Endothelial cell of umbilical vein (primary cell): ENCODE measurements around the gene PTPN9. TPM values are rescaled to one million over a fixed set of nuclear protein-coding genes. Genes with fewer than 3 reads are reported as not detected.

Experiments
- BruUV-seq: library from RNA; stranded (reverse); fragments of 400-500 nt; replicated peaks from 2 replicates; lab custom pipeline; 2021; lab: Mats Ljungman, UMichigan
- CTCF ChIA-PET: fragments of 300-600, 350-600 bp; sonication (Branson Sonifier 250); formaldehyde crosslinking; loops from one replicate; lab custom pipeline; 2021; ENCODE audit warnings: antibody characterized with exemption, inconsistent platforms; lab: Charles Lee
- POLR2A ChIA-PET: fragments of 300-600, 350-600 bp; sonication (Branson Sonifier 250); formaldehyde crosslinking; loops from one replicate; lab custom pipeline; 2021; ENCODE audit warnings: antibody characterized with exemption, inconsistent platforms; lab: Charles Lee
- DNase-seq: peaks from one replicate; pipeline ENCODE4 v3.0.0-alpha.2; 2011; ENCODE audit warnings: low read depth, low spot score
- FAIRE-seq: peaks from 2 replicates; lab custom pipeline; 2011; peaks lifted over from hg19 to GRCh38; lab: Jason Lieb, UNC
- H2AFZ ChIP-seq: 2 replicates; pipeline ENCODE4 v1.6.0; 2012; ENCODE audit warnings: low read depth, low read length, control low read depth, inconsistent platforms
- H3K27ac ChIP-seq: 2 replicates; pipeline ENCODE4 v1.5.1; 2011; ENCODE audit warnings: low read depth, mild to moderate bottlenecking, control low read depth, low read length, moderate library complexity; ENCODE audit not compliant: insufficient read depth
- H3K27me3 ChIP-seq, 2 experiments: 2 replicates each; pipeline versions ENCODE4 v1.6.0 to v1.6.1; 2011; ENCODE audit warnings: low read length in 2 of 2, mixed read lengths in 1 of 2; ENCODE audit not compliant: control insufficient read depth in 2 of 2, insufficient read depth in 2 of 2
- H3K36me3 ChIP-seq, 2 experiments: 2 replicates in 1 of 2; 3 replicates in 1 of 2; pipeline ENCODE4 v1.5.1; 2011; ENCODE audit warnings: low read length in 2 of 2, mild to moderate bottlenecking in 1 of 2, moderate library complexity in 1 of 2; ENCODE audit not compliant: control insufficient read depth in 2 of 2, insufficient read depth in 2 of 2; ENCODE audit errors: extremely low read depth in 1 of 2
- H3K4me1 ChIP-seq: 3 replicates; pipeline ENCODE4 v1.5.1; 2011; ENCODE audit warnings: mild to moderate bottlenecking, low read length; ENCODE audit not compliant: control insufficient read depth, insufficient read depth; ENCODE audit errors: extremely low read depth
- H3K4me2 ChIP-seq: 2 replicates; pipeline ENCODE4 v1.6.1; 2011; ENCODE audit warnings: low read length, control low read depth, mixed read lengths; ENCODE audit not compliant: insufficient read depth
- H3K4me3 ChIP-seq, 3 experiments: fragments of 200-600 bp in 1 of 3; sonication (generic), shearing (Covaris generic) in 1 of 3; replicated peaks in 1 of 3; 2 replicates each; pipeline ENCODE4 v1.5.1; 2011 to 2016; ENCODE audit warnings: control low read depth in 3 of 3, low read length in 3 of 3, mild to moderate bottlenecking in 2 of 3, inconsistent platforms in 1 of 3, low read depth in 1 of 3, moderate library complexity in 1 of 3; ENCODE audit not compliant: insufficient read depth in 1 of 3
- H3K79me2 ChIP-seq: 2 replicates; pipeline ENCODE4 v1.6.0; 2012; ENCODE audit warnings: low read length, inconsistent platforms; ENCODE audit not compliant: control insufficient read depth, insufficient read depth
- H3K9ac ChIP-seq: replicated peaks from 2 replicates; pipeline ENCODE3; 2011; ENCODE audit warnings: low read length, control low read depth; ENCODE audit not compliant: insufficient read depth; ENCODE audit errors: extremely low read depth
- H3K9me1 ChIP-seq: replicated peaks from 3 replicates; pipeline ENCODE4 v1.6.0; 2011; ENCODE audit warnings: mild to moderate bottlenecking, low read length; ENCODE audit not compliant: control insufficient read depth, insufficient read depth; ENCODE audit errors: extremely low read depth
- H3K9me3 ChIP-seq: replicated peaks from 2 replicates; pipeline ENCODE4 v1.5.1; 2012; ENCODE audit warnings: low read length, inconsistent platforms; ENCODE audit not compliant: control insufficient read depth, insufficient read depth
- H4K20me1 ChIP-seq: replicated peaks from 2 replicates; pipeline ENCODE3; 2011; ENCODE audit warnings: mild to moderate bottlenecking, low read length; ENCODE audit not compliant: control insufficient read depth, insufficient read depth; ENCODE audit errors: extremely low read depth
- CTCF ChIP-seq, 2 donors: IDR thresholded peaks; 1 replicate in 1 of 2; 2 replicates in 1 of 2; pipeline ENCODE4 v1.5.1; 2011; ENCODE audit warnings: low read length in 2 of 2, mild to moderate bottlenecking in 2 of 2, moderate library complexity in 2 of 2, control low read depth in 1 of 2, inconsistent platforms in 1 of 2, low read depth in 1 of 2; ENCODE audit not compliant: insufficient read depth in 1 of 2; ENCODE audit errors: extremely low read depth in 1 of 2
- FOS ChIP-seq: IDR thresholded peaks from 2 replicates; pipeline ENCODE4 v1.6.1; 2011; ENCODE audit warnings: mild to moderate bottlenecking, low read length, moderate library complexity, borderline replicate concordance; ENCODE audit not compliant: insufficient read depth
- GATA2 ChIP-seq: IDR thresholded peaks from 2 replicates; pipeline ENCODE4 v1.7.0; 2011; ENCODE audit warnings: low read depth, mild to moderate bottlenecking, moderate library complexity, mixed read lengths, low read length; ENCODE audit not compliant: insufficient read length, insufficient read depth
- JUN ChIP-seq: IDR thresholded peaks from 2 replicates; pipeline ENCODE4 v1.6.1; 2011; ENCODE audit warnings: borderline replicate concordance, low read depth; ENCODE audit not compliant: insufficient read length, insufficient read depth
- dilution Hi-C: fragments of 300-500 bp; cut with MboI; formaldehyde crosslinking; loops from one replicate; pipeline ENCODE4 v1.15.0; 2019; ENCODE audit warnings: low sequenced_read_pairs; ENCODE audit not compliant: extremely low pct_ligation_motif_present
- intact Hi-C: fragments of 100-400 bp; cut with micrococcal nuclease; formaldehyde crosslinking; loops from one replicate; pipeline ENCODE4 v1.10.0; 2022
- polyA plus RNA-seq, 4 experiments: library from polyadenylated mRNA; depleted of rRNA in 3 of 4; stranded (reverse) in 3 of 4; unstranded in 1 of 4; fragments of >200 nt; gene quantifications; 2 replicates each; pipeline versions ENCODE4 v1.2.1 to v1.2.3, GENCODE V29; 2011 to 2012; ENCODE audit warnings: missing spikeins in 1 of 4
- total RNA-seq: library from RNA; stranded (reverse); gene quantifications from 2 replicates; pipeline ENCODE4 v1.2.3, GENCODE V29; 2021

The PTPN9 gene
- total and polyA plus RNA-seq, 2 donors (not counting 3 experiments of a cell fraction or from before 2014, with no cell fraction given): 31.4 to 37.2 TPM

- intact Hi-C loops: no loop called here
- Histone ChIP-seq H3K36me3 (peaks cover 8 to 21% of the 10 kb centered on the region in 2 experiments), H3K4me2 (no peak overlapping the region), H3K79me2 (no peaks in the 10 kb centered on the region), H3K9ac (no peak overlapping the region), H4K20me1 (no peaks in the 10 kb centered on the region), H2AFZ (no peak overlapping the region), H3K4me3 (no peak overlapping the region), H3K27ac (no peak overlapping the region), H3K27me3 (no peaks in the 10 kb centered on the region), H3K9me1 (no peaks in the 10 kb centered on the region), H3K4me1 (no peaks in the 10 kb centered on the region), H3K9me3 (no peaks in the 10 kb centered on the region)
- dilution Hi-C loops: no loop called here
- TF ChIP-seq GATA2 (no peak), JUN (no peak), FOS (no peak), CTCF (IDR thresholded peaks at IDR 0.05; ENCODE audit: extremely low read depth in 1 of 2, insufficient read depth in 1 of 2, low read depth in 1 of 2, low read length in 2 of 2) (no peak)
- FAIRE-seq: no peak
- ChIA-PET POLR2A (no interaction called here), CTCF (interaction anchor here (0.6 to 1.4 kb wide), 4 partner anchors 9 to 98 kb away, joined by 3 to 4 read pairs (median 3); no protein-coding TSS in a partner anchor)
- no peak for DNase-seq
- no TSS peak for BruUV-seq
Observed at GRCh38 chr15:75606711-75607699, 27.9 kb upstream of the PTPN9 start.
